K562 (cell line): ENCODE measurements around the gene STX1B. TPM values are rescaled to one million over a fixed set of nuclear protein-coding genes. Genes with fewer than 3 reads are reported as not detected.

Experiments used
- ATAC-seq: fragments of 200-7000 bp; cut with Tn5 transposase; 3 replicates; pipeline ENCODE4 v1.9.1; 2020; ENCODE audit warnings: moderate library complexity
- BruUV-seq: library from RNA; stranded (reverse); fragments of 400-500 nt; replicated peaks from 2 replicates; lab custom pipeline; 2021; lab: Mats Ljungman, UMichigan
- CTCF ChIA-PET: fragments of 300-600 bp; formaldehyde crosslinking; extraction: SDS; loops from one replicate; lab custom pipeline; 2021; ENCODE audit warnings: low intra/inter-chr PET ratio; lab: Yijun Ruan, JAX
- POLR2A ChIA-PET: fragments of 300-600, 350-650 bp; sonication (Branson Sonifier 250); formaldehyde crosslinking; extraction: SDS; loops from one replicate; lab custom pipeline; 2021; ENCODE audit warnings: antibody characterized with exemption, inconsistent platforms; lab: Yijun Ruan, JAX
- DNase-seq, 4 experiments: peaks; one replicate each; pipeline versions ENCODE4 v3.0.0 to v3.0.0-alpha.2; 2011 to 2018; ENCODE audit warnings: low spot score in 3 of 4, mixed read lengths in 3 of 4; ENCODE audit errors: extremely low read depth in 1 of 4
- FAIRE-seq: peaks from 2 replicates; lab custom pipeline; 2011; peaks lifted over from hg19 to GRCh38; lab: Jason Lieb, UNC
- H2AFZ ChIP-seq: 2 replicates; pipeline ENCODE4 v1.6.0; 2011; ENCODE audit warnings: low read depth, low read length, control low read depth, inconsistent platforms
- H3K27ac ChIP-seq: fragments of 200-600 bp; 3 replicates; pipeline ENCODE4 v1.8.0; 2011; ENCODE audit warnings: low read depth, mild to moderate bottlenecking, control low read depth, inconsistent platforms, low read length, moderate library complexity, mixed read lengths; ENCODE audit errors: extremely low read depth
- H3K27me3 ChIP-seq, 2 experiments: fragments of 300-600 bp in 1 of 2; 2 replicates in 1 of 2; 3 replicates in 1 of 2; pipeline versions ENCODE4 v1.6.0 to v1.8.0; 2011; ENCODE audit warnings: inconsistent platforms in 2 of 2, low read length in 2 of 2, mild to moderate bottlenecking in 1 of 2, mixed read lengths in 1 of 2, moderate library complexity in 1 of 2; ENCODE audit not compliant: control insufficient read depth in 2 of 2, insufficient read depth in 2 of 2
- H3K36me3 ChIP-seq: fragments of 300-600 bp; 3 replicates; pipeline ENCODE4 v1.8.0; 2011; ENCODE audit warnings: mild to moderate bottlenecking, low read length, inconsistent platforms; ENCODE audit not compliant: control insufficient read depth, insufficient read depth
- H3K4me1 ChIP-seq, 2 experiments: fragments of 200-600 bp in 1 of 2; replicated peaks in 1 of 2; 2 replicates in 1 of 2; 3 replicates in 1 of 2; pipeline versions ENCODE4 v1.5.1 to v1.8.0; 2011; ENCODE audit warnings: inconsistent platforms in 2 of 2, low read length in 2 of 2, mild to moderate bottlenecking in 1 of 2, mixed read lengths in 1 of 2, moderate library complexity in 1 of 2; ENCODE audit not compliant: control insufficient read depth in 2 of 2, insufficient read depth in 2 of 2
- H3K4me2 ChIP-seq: 2 replicates; pipeline ENCODE4 v1.6.1; 2011; ENCODE audit warnings: low read length, control low read depth, inconsistent platforms, mixed read lengths; ENCODE audit not compliant: insufficient read depth
- H3K4me3 ChIP-seq: fragments of 200-600 bp; sonication (generic), shearing (Covaris generic); 2 replicates; pipeline ENCODE4 v1.5.1; 2016; ENCODE audit warnings: control low read depth, inconsistent platforms
- H3K79me2 ChIP-seq: fragments of 200-600 bp; 3 replicates; pipeline ENCODE4 v1.8.0; 2011; ENCODE audit warnings: low read length, inconsistent platforms; ENCODE audit not compliant: control insufficient read depth, insufficient read depth
- H3K9ac ChIP-seq, 2 experiments: 2 replicates each; pipeline versions ENCODE4 v1.6.0 to v1.6.1; 2011; ENCODE audit warnings: low read depth in 2 of 2, low read length in 2 of 2, control low read depth in 1 of 2, inconsistent platforms in 1 of 2, mild to moderate bottlenecking in 1 of 2, mixed read lengths in 1 of 2; ENCODE audit not compliant: insufficient read depth in 1 of 2
- H3K9me1 ChIP-seq: one replicate; pipeline ENCODE4 v1.6.0; 2011; ENCODE audit warnings: inconsistent platforms, mild to moderate bottlenecking, low read length, moderate library complexity; ENCODE audit not compliant: control insufficient read depth, insufficient read depth
- H3K9me3 ChIP-seq: replicated peaks from 2 replicates; pipeline ENCODE4 v1.5.1; 2011; ENCODE audit warnings: low read depth, low read length, inconsistent platforms; ENCODE audit not compliant: control insufficient read depth, insufficient read depth
- H4K20me1 ChIP-seq: replicated peaks from 2 replicates; pipeline ENCODE4 v1.6.1; 2011; ENCODE audit warnings: low read length, inconsistent platforms, mixed read lengths; ENCODE audit not compliant: control insufficient read depth, insufficient read depth
- SAFB ChIP-seq: fragments of 200-400 bp; formaldehyde crosslinking; IDR thresholded peaks from 2 replicates; pipeline ENCODE4 v1.6.1; 2017; ENCODE audit warnings: low read depth, low read length, borderline replicate concordance
- WGBS: fragments of 100-300 bp; shearing (Covaris generic); methylation state at CpG from one replicate; pipeline ENCODE4 v1.1.6; 2016; ENCODE audit warnings: low coverage, mixed read lengths; ENCODE audit not compliant: insufficient coverage; ENCODE audit errors: missing lambda C conversion rate; 5-methylcytosine and 5-hydroxymethylcytosine counted together
- in situ Hi-C: fragments of 300-500 bp; cut with MboI; formaldehyde crosslinking; loops from 4 replicates; pipeline ENCODE4 v1.15.0; 2018; ENCODE audit warnings: inconsistent platforms, mixed read lengths
- intact Hi-C: fragments of 100-400 bp; cut with micrococcal nuclease; formaldehyde crosslinking; loops from 2 replicates; pipeline ENCODE4 v1.14.2; 2022
- polyA plus RNA-seq, 8 experiments: library from polyadenylated mRNA; depleted of rRNA in 4 of 8; stranded (reverse) in 5 of 8; unstranded in 3 of 8; fragments of >200 nt; fragmentation: Nextera tagmentation in 2 of 8; fragmentation: Illumina TruSeq in 1 of 8; extraction: Ambion mirVana in 2 of 8; extraction: Trizol in 1 of 8; gene quantifications; 2 replicates each; pipeline versions ENCODE4 v1.2.1 to v1.2.3, GENCODE V29; 2011 to 2014; ENCODE audit warnings: inconsistent platforms in 1 of 8, missing spikeins in 1 of 8
- total RNA-seq, 7 experiments: library from RNA; depleted of rRNA in 6 of 7; stranded (reverse); fragments of >200 nt in 6 of 7; fragmentation: Illumina TruSeq in 2 of 7; extraction: Trizol in 2 of 7; gene quantifications; 2 replicates each; pipeline versions ENCODE4 v1.2.1 to v1.2.3, GENCODE V29; 2011 to 2021; ENCODE audit warnings: low replicate concordance in 1 of 7
- TF ChIP-seq, protein P1 (sequence below): fragments of 450-650 bp; IDR thresholded peaks from 2 replicates; pipeline ENCODE4 v1.7.0; 2016; ENCODE audit warnings: borderline replicate concordance
- TF ChIP-seq, protein P2 (sequence below), 2 experiments: fragments of 150-350 bp in 1 of 2; IDR thresholded peaks; 2 replicates each; pipeline ENCODE4 v1.6.1; 2012 to 2016; ENCODE audit warnings: low read depth in 2 of 2, low read length in 2 of 2, mild to moderate bottlenecking in 1 of 2, moderate library complexity in 1 of 2

STX1B gene
- total and polyA plus RNA-seq, 9 of the 15 experiments (the other 6 are each of a cell fraction or from before 2014, with no cell fraction given): 0.07 to 2.5 (median 0.86) TPM

DNA sequence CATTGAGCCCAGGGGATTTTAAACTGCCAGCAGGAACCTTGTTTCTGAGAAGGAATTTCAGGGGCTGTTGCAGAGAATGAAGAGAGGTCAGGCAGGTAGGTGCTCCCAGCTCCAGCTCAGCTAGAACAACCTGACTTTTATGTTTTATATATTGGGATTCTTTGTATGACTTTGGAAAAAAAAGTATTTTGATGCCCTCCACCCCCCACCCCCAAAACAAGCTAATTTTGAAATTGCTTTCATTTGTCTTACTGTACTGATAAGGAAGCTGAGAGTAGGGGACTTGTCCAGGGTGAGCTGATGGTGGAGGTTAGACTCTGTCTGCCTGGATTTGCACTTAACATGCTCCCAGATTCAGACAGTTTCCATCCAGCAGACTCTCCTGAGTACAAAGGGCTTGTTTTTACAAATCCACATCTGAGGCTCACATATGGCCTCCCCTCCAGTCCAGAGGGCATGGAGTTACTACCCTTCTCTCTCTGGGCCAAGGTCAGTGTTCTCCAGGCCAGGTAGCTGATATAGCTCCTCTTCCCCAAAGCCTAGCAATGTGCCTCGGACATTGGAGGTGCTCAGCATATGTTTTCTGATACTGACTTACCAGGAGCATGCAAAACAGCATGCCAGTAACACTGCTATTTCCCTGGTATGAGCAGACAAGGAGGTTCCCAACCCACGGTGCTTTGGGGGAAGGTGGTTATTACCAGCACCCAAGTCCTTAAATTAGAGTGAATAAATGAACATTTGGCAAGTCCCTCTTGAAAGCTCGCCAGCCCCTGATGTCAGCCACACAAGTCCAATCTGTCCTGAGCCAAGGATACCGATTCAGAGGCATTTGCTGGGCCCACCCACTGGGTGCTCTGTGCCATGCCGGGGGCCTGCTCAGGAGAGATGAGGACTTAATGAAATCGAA lies 11.3 kb downstream of the STX1B start:
- TF ChIP-seq, protein P1, sequence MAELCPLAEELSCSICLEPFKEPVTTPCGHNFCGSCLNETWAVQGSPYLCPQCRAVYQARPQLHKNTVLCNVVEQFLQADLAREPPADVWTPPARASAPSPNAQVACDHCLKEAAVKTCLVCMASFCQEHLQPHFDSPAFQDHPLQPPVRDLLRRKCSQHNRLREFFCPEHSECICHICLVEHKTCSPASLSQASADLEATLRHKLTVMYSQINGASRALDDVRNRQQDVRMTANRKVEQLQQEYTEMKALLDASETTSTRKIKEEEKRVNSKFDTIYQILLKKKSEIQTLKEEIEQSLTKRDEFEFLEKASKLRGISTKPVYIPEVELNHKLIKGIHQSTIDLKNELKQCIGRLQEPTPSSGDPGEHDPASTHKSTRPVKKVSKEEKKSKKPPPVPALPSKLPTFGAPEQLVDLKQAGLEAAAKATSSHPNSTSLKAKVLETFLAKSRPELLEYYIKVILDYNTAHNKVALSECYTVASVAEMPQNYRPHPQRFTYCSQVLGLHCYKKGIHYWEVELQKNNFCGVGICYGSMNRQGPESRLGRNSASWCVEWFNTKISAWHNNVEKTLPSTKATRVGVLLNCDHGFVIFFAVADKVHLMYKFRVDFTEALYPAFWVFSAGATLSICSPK: no peak
- TF ChIP-seq, protein P2, sequence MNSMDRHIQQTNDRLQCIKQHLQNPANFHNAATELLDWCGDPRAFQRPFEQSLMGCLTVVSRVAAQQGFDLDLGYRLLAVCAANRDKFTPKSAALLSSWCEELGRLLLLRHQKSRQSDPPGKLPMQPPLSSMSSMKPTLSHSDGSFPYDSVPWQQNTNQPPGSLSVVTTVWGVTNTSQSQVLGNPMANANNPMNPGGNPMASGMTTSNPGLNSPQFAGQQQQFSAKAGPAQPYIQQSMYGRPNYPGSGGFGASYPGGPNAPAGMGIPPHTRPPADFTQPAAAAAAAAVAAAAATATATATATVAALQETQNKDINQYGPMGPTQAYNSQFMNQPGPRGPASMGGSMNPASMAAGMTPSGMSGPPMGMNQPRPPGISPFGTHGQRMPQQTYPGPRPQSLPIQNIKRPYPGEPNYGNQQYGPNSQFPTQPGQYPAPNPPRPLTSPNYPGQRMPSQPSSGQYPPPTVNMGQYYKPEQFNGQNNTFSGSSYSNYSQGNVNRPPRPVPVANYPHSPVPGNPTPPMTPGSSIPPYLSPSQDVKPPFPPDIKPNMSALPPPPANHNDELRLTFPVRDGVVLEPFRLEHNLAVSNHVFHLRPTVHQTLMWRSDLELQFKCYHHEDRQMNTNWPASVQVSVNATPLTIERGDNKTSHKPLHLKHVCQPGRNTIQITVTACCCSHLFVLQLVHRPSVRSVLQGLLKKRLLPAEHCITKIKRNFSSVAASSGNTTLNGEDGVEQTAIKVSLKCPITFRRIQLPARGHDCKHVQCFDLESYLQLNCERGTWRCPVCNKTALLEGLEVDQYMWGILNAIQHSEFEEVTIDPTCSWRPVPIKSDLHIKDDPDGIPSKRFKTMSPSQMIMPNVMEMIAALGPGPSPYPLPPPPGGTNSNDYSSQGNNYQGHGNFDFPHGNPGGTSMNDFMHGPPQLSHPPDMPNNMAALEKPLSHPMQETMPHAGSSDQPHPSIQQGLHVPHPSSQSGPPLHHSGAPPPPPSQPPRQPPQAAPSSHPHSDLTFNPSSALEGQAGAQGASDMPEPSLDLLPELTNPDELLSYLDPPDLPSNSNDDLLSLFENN (IDR thresholded peaks at IDR 0.05; ENCODE audit: low read depth in 2 of 2, low read length in 2 of 2): no peak
- TF ChIP-seq SAFB: no peak
- no peaks in the 10 kb centered on the region for H3K36me3 ChIP-seq
- no peak overlapping the region for H3K4me3 ChIP-seq
- peak overlapping the region; percentile 65; the same call in 1 of the 2 replicates for H2AFZ ChIP-seq
- intact Hi-C loops: no loop called here
- H3K79me2 ChIP-seq: peaks cover 3% of the 10 kb centered on the region; the same call in 2 of the 3 replicates
- no peaks in the 10 kb centered on the region for H4K20me1 ChIP-seq
- no peak overlapping the region for H3K4me2 ChIP-seq
- POLR2A ChIA-PET: interaction anchor here (0.7 to 1.6 kb wide), 8 partner anchors 13 to 509 kb away, joined by 3 to 5 read pairs (median 4); partner anchors contain the start of genes FUS, RUSF1 and STX4
- H3K9ac ChIP-seq: peak overlapping the region in 1 of 2 experiments; percentile 70; a peak in 1 of 4 replicates
- H3K27me3 ChIP-seq: no peaks in the 10 kb centered on the region
- CTCF ChIA-PET: no interaction called here
- DNase-seq (no peak), ATAC-seq (no peak), FAIRE-seq (no peak)
- in situ Hi-C loops: loop anchor here (10.0 to 25.0 kb wide), 2 partner anchors 316 to 438 kb away; partner anchors contain the start of genes COX6A2 and ZNF843
- BruUV-seq: no TSS peak
- H3K27ac ChIP-seq: no peak overlapping the region; the same call in 2 of the 3 replicates
- peaks cover 36 to 43% of the 10 kb centered on the region in 2 experiments for H3K4me1 ChIP-seq
- 60% methylated on average over 6 of the region's 6 CpGs for whole genome bisulfite sequencing
- no peaks in the 10 kb centered on the region for H3K9me3 ChIP-seq
- H3K9me1 ChIP-seq: no peaks in the 10 kb centered on the region
